ENCODE results near the gene ACTMAP. TPM values are rescaled to one million over a fixed set of nuclear protein-coding genes. Genes with fewer than 3 reads are reported as not detected.

Gene ACTMAP
- total and polyA plus RNA-seq, 9 of the 15 experiments (the other 6 are each of a cell fraction or from before 2014, with no cell fraction given) = 1.7 to 16.6 (median 4.9) TPM

- TF ChIP-seq ZNF740 (CRISPR knock-in tag; IDR thresholded peaks at IDR 0.05) = no peak
- no peak for TF ChIP-seq ZNF740 (tag; IDR thresholded peaks at IDR 0.05)
- no peak for TF ChIP-seq SAP30 (IDR thresholded peaks at IDR 0.05; ENCODE audit: borderline replicate concordance, insufficient read depth, low read depth, low read length, poor library complexity, severe bottlenecking)
- TF ChIP-seq ZNF165 (CRISPR knock-in tag; IDR thresholded peaks at IDR 0.05; ENCODE audit: borderline replicate concordance) = no peak
- no peak for TF ChIP-seq ELK1 (CRISPR knock-in tag; IDR thresholded peaks at IDR 0.05)
- no peak for TF ChIP-seq ATF2 (CRISPR knock-in tag; IDR thresholded peaks at IDR 0.05)
- TF ChIP-seq ZNF3 (CRISPR knock-in tag; IDR thresholded peaks at IDR 0.05) = no peak
- no peak for TF ChIP-seq KLF6 (CRISPR knock-in tag; IDR thresholded peaks at IDR 0.05; ENCODE audit: borderline replicate concordance)
- TF ChIP-seq ZZZ3 (IDR thresholded peaks at IDR 0.05) = peak; percentile 78; the same call in 1 of the 2 replicates
- TF ChIP-seq RBM34 (IDR thresholded peaks at IDR 0.05; ENCODE audit: borderline replicate concordance, insufficient read depth, low read length) = no peak
- no peak for TF ChIP-seq E2F3 (CRISPR knock-in tag; IDR thresholded peaks at IDR 0.05)
- no peak for TF ChIP-seq KAT8 (IDR thresholded peaks at IDR 0.05; ENCODE audit: low read depth)
- TF ChIP-seq CAMTA2 (CRISPR knock-in tag; conservative IDR thresholded peaks at IDR 0.05) = no peak
- TF ChIP-seq U2AF1 (optimal IDR thresholded peaks at IDR 0.05; ENCODE audit: low read depth, low read length) = no peak
- TF ChIP-seq ZSCAN29 (IDR thresholded peaks at IDR 0.05) = no peak
- TF ChIP-seq MBD2 (IDR thresholded peaks at IDR 0.05; ENCODE audit: borderline replicate concordance, low read depth) = no peak
- peak; percentile 85 for TF ChIP-seq ELF1 (tag; IDR thresholded peaks at IDR 0.05)
- no peak for TF ChIP-seq NR2C2 (CRISPR knock-in tag; IDR thresholded peaks at IDR 0.05)
- TF ChIP-seq NR2C2 (tag; IDR thresholded peaks at IDR 0.05) = no peak
- TF ChIP-seq ZNF121 (CRISPR knock-in tag; conservative IDR thresholded peaks at IDR 0.05) = no peak
- TF ChIP-seq TCFL5 (CRISPR knock-in tag; conservative IDR thresholded peaks at IDR 0.05) = no peak
- peak; percentile 40; the same call in 1 of the 2 replicates for TF ChIP-seq CREB3L1 (IDR thresholded peaks at IDR 0.05; ENCODE audit: borderline replicate concordance, low read depth)
- 0 out of 2 replicates have a peak, but pooled peaks have one; percentile 41 for TF ChIP-seq ZNF384 (IDR thresholded peaks at IDR 0.05; ENCODE audit: low read depth, low read length)
- no peak; the same call in 1 of the 2 replicates for TF ChIP-seq ATF7 (IDR thresholded peaks at IDR 0.05)
- TF ChIP-seq SIX5 (IDR thresholded peaks at IDR 0.05; ENCODE audit: borderline replicate concordance in 1 of 2, insufficient read depth in 1 of 2, low read depth in 1 of 2, low read length in 2 of 2) = peak; percentile 44 to 48; a peak in 3 of 4 replicates
These were observed 729 bp upstream of the ACTMAP start, which contains the start of gene SNRPA (continued) for GRCh38 chr19:40750874-40751537.

Measured in K562 (cell line).